A549 (cell line): ENCODE measurements around the gene PDSS2.

ENCODE experiments used
- CHD4 ChIP-seq: fragments of 200-600 bp; sonication (generic); IDR thresholded peaks from 2 replicates; pipeline ENCODE4 v1.6.1; 2016; ENCODE audit warnings: antibody characterized with exemption, mild to moderate bottlenecking, borderline replicate concordance
- EP300 ChIP-seq, 2 experiments: fragments of >200 bp; sonication (Bioruptor Twin); formaldehyde crosslinking; IDR thresholded peaks; 2 replicates in 1 of 2; 3 replicates in 1 of 2; pipeline ENCODE4 v1.6.1; 2016 to 2017
- FOSL2 ChIP-seq, 2 experiments: fragments of 450-650 bp in 1 of 2; fragments of >200 bp in 1 of 2; sonication (Bioruptor Twin) in 1 of 2; formaldehyde crosslinking; IDR thresholded peaks; 2 replicates each; pipeline versions ENCODE4 v1.5.0 to v1.6.1; 2016 to 2020; ENCODE audit warnings: mild to moderate bottlenecking in 1 of 2, moderate library complexity in 1 of 2
- HEYL ChIP-seq: fragments of 250-450 bp; sonication (Bioruptor Pico); IDR thresholded peaks from 2 replicates; pipeline ENCODE4 v1.8.0; 2021; ENCODE audit warnings: mild to moderate bottlenecking, moderate library complexity
- MYC ChIP-seq: IDR thresholded peaks from 2 replicates; pipeline ENCODE4 v1.6.1; 2012; ENCODE audit warnings: mild to moderate bottlenecking, inconsistent platforms, low read length, improper control_type of control experiment, borderline replicate concordance
- POLR2A ChIP-seq: IDR thresholded peaks from 2 replicates; pipeline ENCODE4 v1.6.1; 2012; ENCODE audit warnings: mild to moderate bottlenecking, low read length
- POLR2AphosphoS2 ChIP-seq: conservative IDR thresholded peaks from 2 replicates; pipeline ENCODE4 v1.6.1; 2012; ENCODE audit warnings: low read length, improper control_type of control experiment, inconsistent platforms
- RFX5 ChIP-seq: fragments of 450-650 bp; IDR thresholded peaks from 2 replicates; pipeline ENCODE4 v1.7.1; 2014; ENCODE audit warnings: antibody characterized with exemption, mild to moderate bottlenecking, moderate library complexity
- TF ChIP-seq, protein P1 (sequence below): fragments of >200 bp; sonication (Bioruptor Twin); formaldehyde crosslinking; IDR thresholded peaks from 3 replicates; pipeline ENCODE4 v1.5.1; 2016
- TF ChIP-seq, protein P2 (sequence below): IDR thresholded peaks from 2 replicates; pipeline ENCODE4 v1.6.1; 2012
- TF ChIP-seq, protein P3 (sequence below): fragments of 200-600 bp; sonication (generic); IDR thresholded peaks from 2 replicates; pipeline ENCODE4 v1.6.1; 2016; ENCODE audit warnings: antibody characterized with exemption, mild to moderate bottlenecking, moderate library complexity

DNA sequence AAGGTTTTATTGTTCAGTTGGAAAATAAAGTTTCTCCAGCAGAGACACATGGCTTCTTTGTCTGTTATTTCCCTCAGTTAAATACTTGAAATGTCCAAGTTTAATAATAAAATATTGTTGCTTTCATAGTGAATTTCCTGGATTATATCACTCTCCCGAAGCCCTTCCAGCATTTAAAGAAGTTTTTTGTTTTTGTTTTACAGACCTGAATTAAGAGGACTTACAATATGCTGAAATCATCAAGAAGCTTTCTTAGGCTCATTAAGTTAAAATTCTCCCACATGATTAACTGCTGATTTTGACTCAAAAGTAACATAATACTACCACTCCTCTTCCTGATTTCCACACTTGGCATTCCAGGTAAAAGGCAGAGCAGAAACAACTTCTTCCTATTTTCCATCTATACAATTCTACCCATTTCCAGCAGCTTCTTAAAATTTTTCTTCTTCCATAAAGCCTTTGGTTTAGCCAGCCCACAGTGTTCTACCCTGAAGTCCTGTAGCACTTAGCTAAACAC lies 35.8 kb downstream of the PDSS2 start:
- TF ChIP-seq POLR2A, result no peak
- TF ChIP-seq HEYL (CRISPR knock-in tag), result no peak
- TF ChIP-seq, protein P1, sequence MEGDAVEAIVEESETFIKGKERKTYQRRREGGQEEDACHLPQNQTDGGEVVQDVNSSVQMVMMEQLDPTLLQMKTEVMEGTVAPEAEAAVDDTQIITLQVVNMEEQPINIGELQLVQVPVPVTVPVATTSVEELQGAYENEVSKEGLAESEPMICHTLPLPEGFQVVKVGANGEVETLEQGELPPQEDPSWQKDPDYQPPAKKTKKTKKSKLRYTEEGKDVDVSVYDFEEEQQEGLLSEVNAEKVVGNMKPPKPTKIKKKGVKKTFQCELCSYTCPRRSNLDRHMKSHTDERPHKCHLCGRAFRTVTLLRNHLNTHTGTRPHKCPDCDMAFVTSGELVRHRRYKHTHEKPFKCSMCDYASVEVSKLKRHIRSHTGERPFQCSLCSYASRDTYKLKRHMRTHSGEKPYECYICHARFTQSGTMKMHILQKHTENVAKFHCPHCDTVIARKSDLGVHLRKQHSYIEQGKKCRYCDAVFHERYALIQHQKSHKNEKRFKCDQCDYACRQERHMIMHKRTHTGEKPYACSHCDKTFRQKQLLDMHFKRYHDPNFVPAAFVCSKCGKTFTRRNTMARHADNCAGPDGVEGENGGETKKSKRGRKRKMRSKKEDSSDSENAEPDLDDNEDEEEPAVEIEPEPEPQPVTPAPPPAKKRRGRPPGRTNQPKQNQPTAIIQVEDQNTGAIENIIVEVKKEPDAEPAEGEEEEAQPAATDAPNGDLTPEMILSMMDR, result no peak
- TF ChIP-seq POLR2AphosphoS2, result no peak
- no peak for TF ChIP-seq RFX5
- TF ChIP-seq MYC, result no peak
- TF ChIP-seq FOSL2 (IDR thresholded peaks at IDR 0.05), result no peak
- TF ChIP-seq FOSL2 (CRISPR knock-in tag; IDR thresholded peaks at IDR 0.05), result no peak
- TF ChIP-seq, protein P2, sequence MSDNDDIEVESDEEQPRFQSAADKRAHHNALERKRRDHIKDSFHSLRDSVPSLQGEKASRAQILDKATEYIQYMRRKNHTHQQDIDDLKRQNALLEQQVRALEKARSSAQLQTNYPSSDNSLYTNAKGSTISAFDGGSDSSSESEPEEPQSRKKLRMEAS, result no peak
- TF ChIP-seq, protein P3, sequence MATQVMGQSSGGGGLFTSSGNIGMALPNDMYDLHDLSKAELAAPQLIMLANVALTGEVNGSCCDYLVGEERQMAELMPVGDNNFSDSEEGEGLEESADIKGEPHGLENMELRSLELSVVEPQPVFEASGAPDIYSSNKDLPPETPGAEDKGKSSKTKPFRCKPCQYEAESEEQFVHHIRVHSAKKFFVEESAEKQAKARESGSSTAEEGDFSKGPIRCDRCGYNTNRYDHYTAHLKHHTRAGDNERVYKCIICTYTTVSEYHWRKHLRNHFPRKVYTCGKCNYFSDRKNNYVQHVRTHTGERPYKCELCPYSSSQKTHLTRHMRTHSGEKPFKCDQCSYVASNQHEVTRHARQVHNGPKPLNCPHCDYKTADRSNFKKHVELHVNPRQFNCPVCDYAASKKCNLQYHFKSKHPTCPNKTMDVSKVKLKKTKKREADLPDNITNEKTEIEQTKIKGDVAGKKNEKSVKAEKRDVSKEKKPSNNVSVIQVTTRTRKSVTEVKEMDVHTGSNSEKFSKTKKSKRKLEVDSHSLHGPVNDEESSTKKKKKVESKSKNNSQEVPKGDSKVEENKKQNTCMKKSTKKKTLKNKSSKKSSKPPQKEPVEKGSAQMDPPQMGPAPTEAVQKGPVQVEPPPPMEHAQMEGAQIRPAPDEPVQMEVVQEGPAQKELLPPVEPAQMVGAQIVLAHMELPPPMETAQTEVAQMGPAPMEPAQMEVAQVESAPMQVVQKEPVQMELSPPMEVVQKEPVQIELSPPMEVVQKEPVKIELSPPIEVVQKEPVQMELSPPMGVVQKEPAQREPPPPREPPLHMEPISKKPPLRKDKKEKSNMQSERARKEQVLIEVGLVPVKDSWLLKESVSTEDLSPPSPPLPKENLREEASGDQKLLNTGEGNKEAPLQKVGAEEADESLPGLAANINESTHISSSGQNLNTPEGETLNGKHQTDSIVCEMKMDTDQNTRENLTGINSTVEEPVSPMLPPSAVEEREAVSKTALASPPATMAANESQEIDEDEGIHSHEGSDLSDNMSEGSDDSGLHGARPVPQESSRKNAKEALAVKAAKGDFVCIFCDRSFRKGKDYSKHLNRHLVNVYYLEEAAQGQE, result no peak
- no peak for TF ChIP-seq EP300 (IDR thresholded peaks at IDR 0.05)
- no peak for TF ChIP-seq CHD4
